NT2/D1 (cell line): ENCODE data around the gene CGNL1.

Experiments
- SUZ12 ChIP-seq: IDR thresholded peaks from 2 replicates; pipeline ENCODE4 v1.6.1; 2011; ENCODE audit not compliant: insufficient read length, insufficient read depth; ENCODE audit errors: extremely low read depth
- YY1 ChIP-seq: IDR thresholded peaks from 2 replicates; pipeline ENCODE4 v1.6.1; 2011; ENCODE audit not compliant: insufficient read length, insufficient read depth
- ZNF274 ChIP-seq: IDR thresholded peaks from 2 replicates; pipeline ENCODE4 v1.6.1; 2011; ENCODE audit warnings: mild to moderate bottlenecking, low read depth, low read length

- no peak for TF ChIP-seq ZNF274
- TF ChIP-seq YY1 = no peak
- no peak for TF ChIP-seq SUZ12
Measured at GRCh38 chr15:57570994-57571393, 194.7 kb downstream of the CGNL1 start.
